Testis (tissue), 3 donors: ENCODE data around the gene DAB2IP. TPM values are rescaled to one million over a fixed set of nuclear protein-coding genes. Genes with fewer than 3 reads are reported as not detected.
A peak's percentile ranks its signal among the peaks of the same experiment; 100 is the strongest.
"Not testable (repeated sequence)": the region's sequence is repeated elsewhere in the genome, so short reads cannot be mapped to it uniquely, and the experiment has no call there.

Source experiments
- DNase-seq: peaks from one replicate; pipeline ENCODE4 v3.0.0-alpha.2; 2019
- H3K27ac ChIP-seq, 2 donors: fragments of 200-600 bp; sonication (generic); one replicate each; pipeline ENCODE4 v1.5.1; 2019
- H3K27me3 ChIP-seq: fragments of 200-600 bp; sonication (generic); one replicate; pipeline ENCODE4 v1.5.1; 2019
- H3K36me3 ChIP-seq: fragments of 200-600 bp; sonication (generic); one replicate; pipeline ENCODE4 v1.5.1; 2017; ENCODE audit warnings: low read depth; ENCODE audit errors: missing control alignments
- H3K4me1 ChIP-seq: fragments of 200-600 bp; sonication (generic); one replicate; pipeline ENCODE4 v1.5.1; 2019
- H3K4me3 ChIP-seq, 2 donors: fragments of 200-600 bp; sonication (generic); one replicate each; pipeline ENCODE4 v1.5.1; 2017 to 2019
- H3K9me3 ChIP-seq: fragments of 200-600 bp; sonication (generic); one replicate; pipeline ENCODE4 v1.5.1; 2017
- CTCF ChIP-seq, 3 experiments: fragments of 450-650 bp in 2 of 3; fragments of 200-600 bp in 1 of 3; sonication (generic) in 1 of 3; IDR thresholded peaks; one replicate each; pipeline ENCODE4 v1.5.1; 2016 to 2019; ENCODE audit warnings: antibody characterized with exemption in 3 of 3, mild to moderate bottlenecking in 2 of 3, moderate library complexity in 1 of 3
- POLR2A ChIP-seq: fragments of 450-650 bp; IDR thresholded peaks from one replicate; pipeline ENCODE4 v1.6.1; 2017; ENCODE audit warnings: antibody characterized with exemption, mild to moderate bottlenecking, moderate library complexity
- WGBS, 2 donors: methylation state at CpG; one replicate each; pipeline ENCODE4 v1.1.5; 2018; 5-methylcytosine and 5-hydroxymethylcytosine counted together
- intact Hi-C: fragments of 100-400 bp; cut with DNase I; formaldehyde crosslinking; loops from one replicate; pipeline ENCODE4 v1.15.1; 2023; ENCODE audit warnings: low total_unique reads
- polyA plus RNA-seq: library from polyadenylated mRNA; stranded (reverse); fragments of 350-450 nt; fragmentation: Illumina TruSeq; extraction: RNeasy Lipid Tissue Mini Kit (QIAGEN cat#74804); gene quantifications from one replicate; pipeline ENCODE4 v1.2.3, GENCODE V29; 2014; ENCODE audit warnings: low read depth, low replicate concordance; ENCODE audit not compliant: insufficient read depth
- total RNA-seq, 2 donors: library from RNA; depleted of rRNA; stranded (reverse); fragments of >200 nt; gene quantifications; one replicate each; pipeline ENCODE4 v1.2.3, GENCODE V29; 2016

The DAB2IP gene
- total and polyA plus RNA-seq, 3 donors from 2014 or later = 57.7 to 136 (median 102) TPM

- H3K4me3 ChIP-seq = no peak overlapping the region
- no peak for DNase-seq
- H3K27ac ChIP-seq = peak overlapping the region in 1 of 2 donors; percentile 95
- no peaks in the 10 kb centered on the region for H3K27me3 ChIP-seq
- H3K9me3 ChIP-seq = no peaks in the 10 kb centered on the region
- 74 to 76% methylated on average over 9 to 10 of the region's 10 CpGs for WGBS, 2 donors
- H3K36me3 ChIP-seq = no peaks in the 10 kb centered on the region
- TF ChIP-seq CTCF (IDR thresholded peaks at IDR 0.05) (no peak), POLR2A (no peak)
- intact Hi-C loops = no loop called here
- H3K4me1 ChIP-seq = peaks cover 70% of the 10 kb centered on the region
Observed at GRCh38 chr9:121741228-121741918, 89.9 kb downstream of the DAB2IP start.

- H3K4me1 ChIP-seq = peaks cover 70% of the 10 kb centered on the region
- H3K4me3 ChIP-seq, DNase-seq, H3K9me3 ChIP-seq, intact Hi-C loops, H3K36me3 ChIP-seq, H3K27me3 ChIP-seq: not testable (repeated sequence)
- H3K27ac ChIP-seq = peak overlapping the region in 1 of 2 donors; percentile 95
- 72 to 90% methylated on average over 3 to 4 of the region's 4 CpGs for WGBS, 2 donors
Observed at GRCh38 chr9:121741919-121742283, 90.5 kb downstream of the DAB2IP start.

- no peak overlapping the region for H3K4me3 ChIP-seq
Observed at GRCh38 chr9:121742923-121743322, 91.5 kb downstream of the DAB2IP start.

GRCh38 chr9:121743441-121744001, 92.1 kb downstream of the DAB2IP start:
- H3K4me1 ChIP-seq = peaks cover 72% of the 10 kb centered on the region
- intact Hi-C loops = no loop called here
- no peaks in the 10 kb centered on the region for H3K9me3 ChIP-seq
- WGBS, 2 donors = 13 to 37% methylated on average over 15 of the region's 15 CpGs
- no peaks in the 10 kb centered on the region for H3K27me3 ChIP-seq
- H3K27ac ChIP-seq = peak overlapping the region; percentile 89 to 95
- H3K4me3 ChIP-seq = peak overlapping the region; percentile 47 to 68
- H3K36me3 ChIP-seq = no peaks in the 10 kb centered on the region
- no peak for TF ChIP-seq POLR2A
- TF ChIP-seq CTCF (IDR thresholded peaks at IDR 0.05) = peak in 1 of 3 experiments; percentile 53
- DNase-seq = peak; percentile 91

More at GRCh38 chr9:121742923-121743322, 91.5 kb downstream of the DAB2IP start:
- H3K27me3 ChIP-seq = no peaks in the 10 kb centered on the region
- intact Hi-C loops = no loop called here
- H3K4me1 ChIP-seq = peaks cover 69% of the 10 kb centered on the region
- no peaks in the 10 kb centered on the region for H3K9me3 ChIP-seq
- no peaks in the 10 kb centered on the region for H3K36me3 ChIP-seq
- peak overlapping the region; percentile 89 to 95 for H3K27ac ChIP-seq
- no peak for DNase-seq
- TF ChIP-seq CTCF (IDR thresholded peaks at IDR 0.05) = no peak
- TF ChIP-seq POLR2A = no peak
- WGBS, 2 donors = 59 to 69% methylated on average over 3 of the region's 3 CpGs

- Histone ChIP-seq H3K9me3 (no peaks in the 10 kb centered on the region), H3K4me1 (peaks cover 72% of the 10 kb centered on the region), H3K27ac (peak overlapping the region; percentile 89 to 95), H3K36me3 (no peaks in the 10 kb centered on the region), H3K4me3 (peak overlapping the region; percentile 47 to 68), H3K27me3 (no peaks in the 10 kb centered on the region)
- TF ChIP-seq POLR2A (no peak), CTCF (IDR thresholded peaks at IDR 0.05) (peak; percentile 24 to 47 (median 46))
- peak; percentile 86 for DNase-seq
- intact Hi-C loops = no loop called here
- 37 to 59% methylated on average over 11 of the region's 11 CpGs for WGBS, 2 donors
Observed at GRCh38 chr9:121744002-121744686, 92.7 kb downstream of the DAB2IP start.
